Measurements from ENCODE around the gene SSC5D.
"Not testable (repeated sequence)": the region's sequence is repeated elsewhere in the genome, so short reads cannot be mapped to it uniquely, and the experiment has no call there.

SSC5D gene

DNA sequence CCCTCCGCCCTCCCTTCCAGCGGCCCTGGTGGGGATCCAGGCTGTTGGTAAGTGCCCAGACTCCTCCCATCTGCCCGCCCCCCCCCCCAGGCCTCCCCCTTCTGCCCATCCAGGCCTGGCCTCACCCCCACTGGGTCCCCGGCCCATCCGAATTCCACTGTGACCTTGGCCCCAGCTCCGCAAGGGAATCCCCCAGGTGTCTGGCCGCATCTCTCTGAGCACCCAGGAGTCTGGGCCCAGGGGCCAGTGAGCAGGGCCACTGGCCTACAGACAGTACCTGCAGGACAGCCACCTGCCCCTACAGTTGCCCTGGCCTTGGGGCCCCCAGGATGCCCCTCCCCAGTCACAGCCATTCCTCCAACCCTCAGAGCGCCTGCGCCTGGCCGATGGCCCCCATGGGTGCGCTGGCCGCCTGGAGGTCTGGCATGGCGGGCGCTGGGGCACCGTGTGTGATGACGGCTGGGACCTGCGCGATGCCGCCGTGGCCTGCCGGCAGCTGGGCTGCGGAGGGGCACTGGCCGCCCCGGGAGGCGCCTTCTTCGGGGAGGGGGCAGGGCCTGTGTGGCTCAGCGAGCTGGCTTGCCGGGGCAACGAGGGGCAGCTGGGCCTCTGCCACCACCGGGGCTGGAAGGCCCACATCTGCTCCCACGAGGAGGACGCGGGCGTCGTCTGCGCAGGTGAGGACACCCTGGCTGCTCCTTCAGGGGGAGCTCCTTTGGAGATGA, 912 bp downstream of the SSC5D start:
- DNase-seq: no peak

DNA sequence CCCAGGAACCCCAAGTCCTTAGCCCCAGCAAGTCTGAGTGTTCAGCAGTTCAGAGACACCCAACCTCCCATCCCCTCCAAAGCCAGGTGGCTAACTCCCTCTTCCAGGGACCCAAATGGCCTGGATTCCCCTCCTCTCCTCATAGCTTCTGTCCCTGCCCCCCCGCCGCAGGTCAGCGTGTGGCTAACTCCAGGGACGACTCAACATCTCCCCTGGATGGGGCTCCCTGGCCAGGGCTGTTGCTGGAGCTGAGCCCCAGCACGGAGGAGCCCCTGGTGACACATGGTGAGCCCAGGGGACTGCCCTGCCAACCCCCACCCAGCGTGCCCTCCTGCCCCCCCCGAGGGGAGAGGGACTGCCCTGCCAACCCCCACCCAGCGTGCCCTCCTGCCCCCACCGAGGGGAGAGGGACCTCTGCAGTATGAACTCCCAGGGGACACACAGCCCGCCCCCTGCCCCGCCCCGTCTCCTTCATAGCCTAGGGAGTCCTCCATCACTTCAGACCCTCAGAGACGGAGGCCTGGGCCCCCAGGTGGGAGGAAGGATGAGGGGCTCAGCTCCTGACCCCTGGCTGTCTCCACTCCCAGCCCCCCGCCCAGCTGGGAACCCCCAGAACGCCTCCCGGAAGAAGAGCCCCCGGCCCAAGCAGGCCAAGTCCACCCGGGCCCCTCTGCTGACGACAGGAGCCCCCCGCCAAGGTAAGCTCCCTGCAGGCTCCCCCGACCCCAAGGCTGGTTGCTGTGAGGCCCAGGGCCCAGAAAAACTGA, 1.7 kb downstream of the SSC5D start:
- DNase-seq: no peak

DNA sequence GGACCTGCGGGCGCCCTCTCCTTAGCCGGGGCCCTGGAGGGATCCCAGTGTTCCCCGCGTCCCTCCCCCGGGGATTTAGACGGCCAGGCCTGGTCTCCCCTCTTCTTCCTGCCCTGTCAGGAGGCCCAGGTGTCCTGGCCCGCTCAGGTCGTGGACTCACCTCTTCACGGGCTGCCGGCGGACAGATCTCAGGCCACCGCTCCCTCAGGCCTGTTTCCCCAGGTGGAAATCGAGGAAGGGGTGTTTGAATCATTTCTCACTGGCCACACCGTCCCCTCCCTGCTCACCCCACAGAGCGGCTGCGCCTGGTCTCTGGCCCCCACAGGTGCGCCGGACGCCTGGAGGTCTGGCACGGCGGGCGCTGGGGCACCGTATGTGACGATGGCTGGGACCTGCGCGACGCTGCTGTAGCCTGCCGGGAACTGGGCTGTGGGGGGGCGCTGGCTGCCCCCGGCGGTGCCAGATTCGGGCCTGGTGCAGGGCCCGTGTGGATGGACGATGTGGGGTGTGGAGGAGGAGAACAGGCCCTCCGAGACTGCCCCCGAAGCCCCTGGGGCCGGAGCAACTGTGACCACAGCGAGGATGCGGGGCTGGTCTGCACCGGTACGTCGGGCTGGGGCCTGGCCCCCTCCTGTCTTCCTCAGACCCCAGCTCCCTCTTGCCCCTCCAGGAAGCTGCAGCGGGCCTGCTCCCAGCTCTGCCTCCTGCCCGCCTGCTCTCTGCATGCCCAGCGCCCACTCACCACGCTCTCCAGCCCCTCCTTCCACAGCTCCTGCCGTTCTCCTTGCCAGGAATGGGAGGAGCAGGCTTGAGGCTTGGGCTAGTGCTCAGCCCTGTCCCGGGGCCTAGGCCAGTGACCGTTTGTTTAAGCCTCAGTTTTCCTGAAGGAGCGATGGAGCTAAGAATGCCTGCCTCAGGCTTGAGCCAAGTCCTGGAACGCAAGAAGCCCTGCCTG, 2.5 kb downstream of the SSC5D start:
- no peak for DNase-seq

DNA sequence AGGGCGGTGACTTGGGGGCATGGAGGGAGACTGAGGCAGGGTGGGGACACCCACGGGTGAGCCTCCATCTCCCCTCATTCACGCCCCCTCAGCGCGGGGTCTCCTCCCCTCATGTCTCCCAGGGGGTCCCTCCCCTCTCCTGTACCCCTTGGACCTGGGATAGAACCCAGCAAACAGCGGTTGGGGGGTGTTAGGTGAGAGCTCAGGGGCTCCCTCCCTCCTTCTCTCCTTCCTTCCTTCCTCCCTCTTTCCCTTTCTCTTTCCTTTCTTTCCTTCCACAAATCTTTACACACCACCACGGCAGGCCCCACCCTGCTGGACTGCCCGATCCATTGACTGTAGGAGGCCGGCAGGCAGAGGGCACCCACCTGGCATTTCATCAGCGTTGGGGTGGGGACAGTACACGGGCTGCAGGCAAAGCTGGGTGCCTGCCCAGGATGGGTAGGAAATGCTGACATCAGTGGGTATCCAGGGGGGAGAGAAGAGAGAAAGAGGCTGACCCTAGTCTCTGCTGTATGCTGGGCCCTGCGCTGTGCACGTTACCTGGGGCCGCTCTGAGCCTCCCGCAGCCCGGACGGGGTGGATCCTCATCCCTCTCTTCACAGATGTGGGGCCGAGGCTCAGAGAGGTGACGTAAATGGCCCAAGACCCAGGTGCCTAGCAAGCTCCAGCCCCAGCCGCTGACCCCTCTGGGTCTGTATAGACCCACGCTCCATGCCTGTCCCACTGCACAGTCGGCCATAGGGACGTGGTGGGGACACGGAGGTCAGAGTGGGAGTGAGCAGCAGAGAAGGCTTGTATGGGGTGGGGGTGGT, 3.5 kb downstream of the SSC5D start:
- no peak for DNase-seq

DNA sequence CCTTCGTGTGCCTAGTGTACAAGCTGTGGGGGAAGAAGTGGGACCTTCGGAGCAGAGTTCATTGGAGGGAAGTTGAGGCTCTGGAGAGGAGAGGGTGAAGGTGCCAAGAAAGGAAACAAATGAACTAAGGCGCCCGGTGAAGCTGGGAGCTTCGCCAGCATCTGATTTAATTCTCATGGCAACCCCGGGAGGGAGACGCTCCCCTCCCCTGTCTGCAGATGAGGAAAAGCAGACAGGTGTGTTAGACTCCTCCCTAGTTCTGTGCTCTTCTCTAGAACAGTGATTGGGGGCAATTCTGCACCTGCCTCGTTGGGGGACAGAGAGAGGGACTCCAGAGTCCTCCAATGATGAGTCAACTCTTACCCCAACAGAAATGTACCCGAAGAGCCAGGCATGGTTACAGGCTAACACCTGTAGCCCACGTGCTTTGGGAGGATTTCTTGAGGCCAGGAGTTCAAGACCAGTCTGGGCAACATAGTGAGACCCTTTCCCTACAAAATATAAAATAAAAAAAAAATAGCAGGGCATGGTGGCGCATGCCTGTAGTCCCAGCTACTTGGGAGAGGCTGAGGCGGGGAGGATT, 4.2 kb downstream of the SSC5D start:
- no peak for DNase-seq

DNA sequence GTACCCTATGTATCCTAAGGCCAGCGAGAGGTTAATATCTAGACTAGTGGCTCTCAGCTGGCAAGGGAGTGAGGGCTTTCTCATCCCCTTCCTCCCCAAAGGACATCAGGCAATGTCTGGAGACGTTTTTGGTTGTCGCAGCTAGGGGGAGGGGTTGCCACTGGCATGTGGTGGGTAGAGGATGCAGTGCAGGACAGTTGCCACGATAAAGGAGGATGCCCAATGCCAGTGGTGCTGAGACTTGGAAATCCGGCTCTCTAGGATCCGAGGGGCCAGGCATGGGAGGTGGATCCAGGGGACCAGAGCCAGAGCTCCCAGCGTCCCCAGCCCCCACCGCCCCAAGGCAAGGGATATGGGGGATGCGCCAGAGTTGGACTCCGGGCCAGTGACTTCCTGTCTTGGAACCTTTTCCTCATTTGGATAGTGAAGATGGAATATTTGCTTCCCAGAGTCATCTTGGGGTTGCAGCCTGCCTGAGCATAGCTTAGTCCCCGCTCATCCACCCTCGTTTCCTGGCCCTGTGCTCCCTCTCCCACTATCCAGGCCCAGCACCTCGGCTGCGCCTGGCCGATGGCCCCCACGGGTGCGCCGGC, 4.9 kb downstream of the SSC5D start:
- DNase-seq: no peak

DNA sequence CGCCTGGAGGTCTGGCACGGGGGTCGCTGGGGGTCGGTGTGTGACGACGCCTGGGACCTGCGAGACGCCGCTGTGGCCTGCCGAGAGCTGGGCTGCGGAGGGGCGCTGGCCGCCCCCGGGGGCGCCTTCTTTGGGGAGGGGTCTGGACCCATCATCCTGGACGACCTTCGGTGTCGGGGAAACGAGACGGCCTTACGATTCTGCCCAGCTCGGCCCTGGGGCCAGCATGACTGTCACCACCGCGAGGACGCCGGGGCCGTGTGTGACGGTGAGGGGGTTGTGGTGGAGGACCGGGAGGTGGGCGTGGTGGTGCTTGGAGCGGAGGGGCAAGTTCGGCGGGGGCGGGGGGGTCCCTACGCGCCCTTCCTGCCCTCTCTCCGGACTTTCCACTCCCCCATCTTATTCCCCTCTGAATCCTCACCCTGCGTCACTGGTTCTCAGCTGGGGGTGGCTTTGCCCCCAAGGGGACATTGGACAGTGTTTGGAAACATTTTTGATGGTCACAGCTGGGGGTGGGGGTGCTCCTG, 5.5 kb downstream of the SSC5D start:
- no peak for DNase-seq

DNA sequence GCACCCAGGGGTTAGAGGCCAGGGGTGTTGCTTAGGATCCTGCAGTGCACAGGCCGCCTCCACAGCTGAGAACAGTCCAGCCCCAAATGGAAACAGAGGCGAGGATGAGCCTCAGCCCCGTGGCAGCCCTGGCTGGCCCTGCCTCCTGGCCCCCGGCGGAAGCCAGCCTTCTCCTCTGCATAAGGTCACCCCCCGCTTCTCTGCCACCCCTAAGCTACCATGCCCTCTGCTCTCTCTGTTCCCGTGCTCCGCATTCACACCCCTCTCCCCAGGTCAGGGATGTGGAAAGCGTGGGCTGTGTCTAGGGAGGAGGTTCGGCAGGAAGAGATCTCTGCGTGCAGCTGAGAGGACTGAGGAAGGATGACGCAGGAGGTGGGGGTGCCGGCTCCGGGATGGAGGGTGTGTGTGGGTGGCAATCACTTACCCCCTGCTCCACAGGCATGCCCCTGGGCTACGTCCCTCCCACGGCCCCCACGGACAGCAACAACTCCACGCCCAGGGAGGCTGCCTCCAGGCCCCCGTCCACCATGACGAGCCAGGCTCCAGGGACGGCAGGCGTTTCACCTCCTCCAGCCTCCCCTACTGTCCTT, 6.0 kb downstream of the SSC5D start:
- peak; percentile 76 for DNase-seq

DNA sequence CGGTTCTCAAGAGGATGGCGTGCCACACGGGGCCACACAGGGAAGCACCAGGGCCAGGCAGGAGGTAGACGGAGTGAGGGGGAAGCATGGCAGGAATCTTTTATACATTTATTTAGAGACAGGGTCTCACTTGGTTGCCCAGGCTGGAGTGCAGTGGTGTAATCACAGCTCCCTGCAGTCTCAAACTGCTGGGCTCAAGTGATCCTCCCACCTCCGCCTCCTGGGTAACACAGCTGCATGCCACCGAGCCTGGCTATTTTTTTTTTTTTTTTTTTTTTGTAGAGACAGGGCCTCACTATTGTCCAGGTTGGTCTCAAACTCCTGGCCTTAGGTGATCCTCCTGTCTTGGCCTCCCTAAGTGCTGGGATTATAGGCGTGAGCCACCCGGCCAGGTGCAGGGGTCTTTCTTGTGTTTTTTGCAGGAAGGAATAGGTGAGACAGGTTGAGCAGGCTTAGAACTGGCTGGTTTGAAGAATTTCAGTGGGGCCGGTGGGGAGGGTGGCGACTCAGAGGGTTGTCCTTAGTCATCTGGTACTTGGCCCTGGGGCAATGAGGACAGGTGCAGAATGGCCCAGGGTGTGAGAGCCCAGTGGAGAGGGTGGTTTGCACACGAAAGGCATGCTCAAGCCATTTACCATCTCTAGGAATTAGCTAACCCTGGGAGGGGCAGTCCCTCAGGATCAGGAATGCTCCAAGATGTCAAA, 7.6 kb downstream of the SSC5D start:
- DNase-seq: no peak

DNA sequence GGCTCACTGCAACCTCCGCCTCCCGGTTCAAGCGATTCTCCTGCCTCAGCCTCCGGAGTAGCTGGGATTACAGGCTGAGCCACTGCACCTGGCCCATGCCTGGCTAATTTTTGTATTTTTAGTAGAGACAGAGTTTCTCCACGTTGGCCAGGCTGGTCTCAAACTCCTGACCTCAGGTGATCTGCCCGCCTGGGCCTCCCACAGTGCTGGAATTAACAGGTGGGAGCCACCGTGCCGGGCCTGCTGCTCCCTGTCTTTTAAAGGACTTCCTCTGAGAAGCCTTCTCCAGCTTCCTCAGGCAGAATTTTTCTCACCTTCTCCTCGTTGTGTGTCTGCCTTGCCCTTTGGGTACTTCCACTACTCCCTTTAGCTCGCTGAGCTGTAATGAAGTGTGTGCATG, 8.6 kb downstream of the SSC5D start:
- DNase-seq: not testable (repeated sequence)

DNA sequence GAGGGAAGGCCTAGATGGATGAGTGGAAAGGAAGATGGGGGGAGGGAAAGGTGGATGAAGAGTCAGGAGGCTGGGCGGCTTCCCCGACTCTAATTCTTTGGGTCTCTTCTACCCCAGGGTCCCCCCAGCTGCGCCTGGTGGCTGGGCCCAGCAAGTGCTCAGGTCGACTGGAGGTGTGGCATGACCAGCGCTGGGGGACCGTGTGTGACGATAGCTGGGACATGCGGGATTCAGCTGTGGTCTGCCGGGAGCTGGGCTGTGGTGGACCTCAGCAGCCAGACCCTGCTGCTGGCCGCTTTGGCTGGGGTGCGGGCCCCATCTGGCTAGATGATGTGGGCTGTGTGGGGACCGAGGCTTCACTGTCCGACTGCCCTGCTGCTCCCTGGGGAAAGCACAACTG, 9.5 kb downstream of the SSC5D start:
- no peak for DNase-seq

DNA sequence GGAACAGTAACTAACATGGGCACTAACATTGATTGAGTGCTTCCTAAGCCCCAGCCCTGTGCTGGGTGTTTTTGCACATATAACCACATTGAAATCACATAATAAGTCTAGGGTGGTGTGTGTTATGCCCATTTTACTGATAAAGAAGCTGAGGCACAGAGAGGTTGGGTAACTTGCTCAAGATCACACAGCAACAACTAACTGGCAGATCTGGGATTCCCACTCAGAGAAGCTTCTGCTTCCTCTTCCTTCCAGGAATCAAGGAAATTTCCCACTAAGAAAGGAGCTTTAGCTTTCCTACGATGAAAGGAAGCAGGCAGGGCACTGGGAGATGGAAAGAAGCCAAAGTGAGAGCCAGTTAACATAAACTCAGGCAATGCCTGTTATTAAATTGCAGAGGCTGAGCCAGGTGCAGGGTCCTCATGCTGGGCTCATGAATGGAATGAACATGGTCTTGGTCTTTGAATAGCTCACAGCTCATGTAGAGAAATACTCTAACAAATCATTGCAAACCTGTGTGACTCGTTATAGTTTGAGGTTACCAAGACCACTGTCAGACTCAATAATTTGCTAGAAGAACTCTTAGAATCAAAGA, 10.1 kb downstream of the SSC5D start:
- no peak for DNase-seq

DNA sequence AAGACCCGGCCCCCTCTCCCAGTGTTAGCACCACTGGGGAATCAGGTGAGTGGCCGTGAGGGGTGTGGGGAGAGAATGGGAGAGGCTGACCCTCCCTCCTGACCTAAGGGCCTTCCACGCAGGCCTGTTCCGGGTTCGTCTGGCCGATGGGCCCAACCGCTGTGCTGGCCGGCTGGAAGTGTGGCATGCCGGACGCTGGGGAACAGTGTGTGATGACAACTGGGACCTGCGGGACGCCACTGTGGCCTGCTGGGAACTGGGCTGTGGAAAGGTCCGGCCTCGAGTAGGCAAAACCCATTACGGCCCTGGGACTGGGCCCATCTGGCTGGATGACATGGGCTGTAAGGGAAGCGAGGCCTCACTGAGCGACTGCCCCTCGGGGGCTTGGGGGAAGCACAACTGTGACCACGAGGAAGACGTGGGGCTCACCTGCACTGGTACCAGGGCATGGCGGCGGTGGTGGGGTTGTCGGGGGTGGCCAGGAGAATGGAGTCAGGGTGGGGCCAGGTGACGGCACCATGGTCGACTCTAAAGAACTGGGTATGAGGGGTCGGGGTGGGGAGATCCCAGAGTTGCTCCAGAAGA, 12.2 kb downstream of the SSC5D start:
- DNase-seq: no peak

DNA sequence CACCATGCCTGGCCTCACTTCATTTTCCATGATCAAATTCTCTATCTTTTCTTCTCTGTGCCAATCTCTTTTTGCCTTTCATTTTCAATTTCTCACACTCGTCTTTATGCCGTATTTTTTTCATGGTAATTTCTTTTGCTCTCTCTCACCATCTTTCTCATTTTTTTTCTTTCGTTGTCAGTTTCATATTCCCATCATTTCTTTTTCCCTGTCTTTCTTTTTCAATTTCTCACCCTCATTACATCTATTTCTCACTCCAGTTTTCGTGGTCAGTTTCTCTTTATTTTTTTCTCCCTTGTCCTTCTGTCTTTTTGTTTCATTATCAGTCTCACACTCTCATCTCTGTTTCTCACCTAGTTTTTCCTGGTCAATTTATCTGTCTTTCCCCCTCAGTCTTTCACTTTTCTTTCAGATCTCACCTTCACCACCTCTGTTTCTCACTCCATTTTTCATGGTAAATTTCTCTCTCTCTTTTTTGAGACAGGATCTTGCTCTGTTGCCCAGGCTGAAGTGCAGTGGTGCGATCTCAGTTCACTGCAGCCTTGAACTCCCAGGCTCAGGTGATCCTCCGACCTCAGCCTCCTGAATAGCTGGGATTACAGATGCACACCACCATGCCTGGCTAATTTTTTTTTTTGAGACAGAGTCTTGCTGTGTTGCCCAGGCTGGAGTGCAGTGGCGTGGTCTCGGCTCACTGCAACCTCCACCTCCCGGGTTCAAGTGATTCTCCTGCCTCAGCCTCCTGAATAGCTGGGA, 14.1 kb downstream of the SSC5D start:
- DNase-seq: no peak

DNA sequence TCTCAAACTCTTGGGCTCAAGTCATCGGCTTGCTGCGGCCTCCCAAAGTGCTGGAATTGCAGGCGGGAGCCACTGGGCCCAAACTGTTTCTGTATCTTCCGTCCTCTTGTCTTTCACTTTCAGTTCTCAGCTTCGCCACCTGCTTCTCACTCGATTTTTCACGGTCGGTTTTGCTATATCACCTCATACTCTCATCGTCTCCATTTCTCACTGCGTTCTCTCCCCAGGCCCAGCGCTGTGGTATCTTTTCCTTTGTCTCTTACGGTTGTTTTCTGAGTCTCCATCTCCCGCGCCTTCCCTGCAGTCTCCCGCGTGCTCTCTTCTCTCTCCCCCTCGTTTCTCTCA, 14.9 kb downstream of the SSC5D start:
- no peak for DNase-seq

DNA sequence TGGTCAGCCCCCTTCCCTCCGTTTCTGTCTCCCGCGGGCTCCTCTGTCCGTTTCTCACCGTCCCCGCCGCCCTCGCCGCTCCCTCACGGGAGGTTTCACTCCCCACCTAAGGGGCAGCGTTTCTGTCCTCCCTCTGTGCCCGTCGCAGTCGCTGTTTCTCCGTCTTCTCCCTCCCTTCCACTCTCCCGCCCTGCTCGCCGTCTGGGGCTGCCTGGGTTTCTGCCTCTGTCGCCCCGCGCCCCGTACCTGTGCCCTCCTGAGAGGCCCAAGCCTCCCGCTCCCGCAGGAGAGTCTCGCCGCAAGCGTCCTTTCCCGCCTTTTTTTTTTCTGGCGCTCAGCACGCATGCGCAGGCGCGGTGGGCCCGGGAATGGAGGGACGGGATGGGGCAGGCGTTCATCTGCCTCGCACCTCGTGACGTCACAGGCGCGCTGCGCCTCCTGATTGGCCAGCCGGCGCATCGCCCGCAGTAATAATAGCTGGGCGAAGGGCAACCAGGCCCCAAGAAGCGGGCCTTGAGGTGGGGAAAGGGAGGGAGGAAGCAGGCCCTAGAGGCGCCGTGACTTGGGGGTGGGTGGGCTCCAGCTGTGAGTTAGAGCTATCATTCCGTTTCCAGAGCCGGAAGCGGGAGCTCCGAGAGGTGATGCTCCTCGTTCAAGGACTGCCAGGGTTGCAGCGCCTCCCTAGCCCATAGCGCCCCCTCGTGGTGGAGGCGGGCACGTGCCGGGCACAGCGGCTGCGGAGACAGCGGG, 15.4 kb downstream of the SSC5D start:
- DNase-seq: peak; percentile 90

DNA sequence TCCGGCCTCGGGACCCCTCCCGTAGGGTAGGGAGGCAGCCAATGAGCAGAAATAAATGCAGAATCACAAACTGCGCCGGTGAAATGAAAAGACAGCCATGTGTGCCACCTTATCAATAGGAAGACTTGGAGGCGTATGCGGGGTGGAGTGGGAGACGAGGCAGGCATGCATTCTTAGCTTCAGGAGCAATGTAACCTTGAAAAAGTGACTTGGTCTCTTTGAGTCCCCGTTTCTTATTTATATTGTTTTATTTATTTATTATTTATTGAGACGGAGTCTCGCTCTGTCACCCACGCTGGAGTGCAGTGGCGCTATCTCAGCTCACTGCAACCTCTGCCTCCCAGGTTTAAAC, 16.0 kb downstream of the SSC5D start:
- DNase-seq: no peak

DNA sequence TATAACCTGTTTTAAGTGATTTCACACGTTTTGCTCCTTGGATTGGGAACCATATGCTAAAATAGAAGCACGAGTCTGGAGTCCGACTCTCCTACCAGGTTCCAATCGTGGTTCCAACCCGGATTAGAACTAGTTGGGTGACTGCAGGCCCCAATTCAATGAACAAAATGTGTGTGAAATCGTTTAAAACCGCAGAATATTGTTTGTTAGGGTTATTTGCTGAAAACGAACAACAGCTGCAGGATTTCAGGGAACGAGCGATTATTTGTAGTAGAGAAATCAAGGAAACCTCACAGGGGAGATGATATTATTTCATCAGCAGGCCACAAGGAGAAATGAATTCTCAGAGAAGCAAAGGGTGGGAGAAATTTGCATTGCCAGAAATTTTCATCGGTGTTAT, 16.7 kb downstream of the SSC5D start:
- DNase-seq: no peak
